Glomerular visceral epithelial cell (primary cell): Measurements from ENCODE around the gene GPC6.

Experiments used
- DNase-seq: peaks from one replicate; pipeline ENCODE4 v3.0.0-alpha.2; 2016; ENCODE audit errors: extremely low spot score

The GPC6 gene

DNA sequence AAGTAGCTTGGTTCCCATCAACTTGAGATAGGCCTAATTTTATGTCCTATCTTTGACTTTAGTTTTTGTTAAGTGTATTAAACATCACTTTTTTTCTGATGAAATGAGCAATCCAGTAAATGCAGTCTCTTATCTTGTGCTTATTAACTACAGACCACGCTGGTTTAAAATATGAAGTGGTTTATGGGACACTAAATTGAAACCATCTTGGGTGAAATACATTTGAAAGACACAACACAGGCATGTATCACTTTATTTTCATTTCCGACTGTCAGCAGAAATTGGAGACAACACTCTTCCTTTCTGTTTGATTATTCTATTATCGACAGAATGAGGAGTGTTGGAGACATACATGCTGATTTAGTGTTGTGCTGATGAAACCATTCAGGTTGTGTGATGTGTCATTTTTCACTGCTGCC is 447.7 kb downstream of the GPC6 start:
- DNase-seq = no peak

DNA sequence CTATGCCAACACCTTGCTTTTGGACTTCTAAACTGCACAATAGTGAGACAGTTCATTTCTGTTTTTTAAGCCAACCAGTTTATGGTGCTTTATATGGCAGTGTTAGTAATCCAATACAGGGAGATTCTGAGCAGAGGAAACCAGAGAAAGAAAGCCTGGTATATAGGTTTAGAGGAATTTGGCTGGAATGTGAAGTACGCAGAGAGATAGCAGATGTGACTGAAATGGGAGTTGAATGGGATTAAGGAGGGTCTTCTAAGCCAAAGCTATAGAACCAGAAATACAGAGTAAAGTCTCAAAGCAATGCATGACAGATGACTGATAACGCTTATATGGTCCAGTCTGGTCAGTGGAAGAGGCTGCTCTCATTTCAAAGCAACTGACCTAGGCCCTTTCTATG is 453.7 kb downstream of the GPC6 start:
- DNase-seq = no peak

DNA sequence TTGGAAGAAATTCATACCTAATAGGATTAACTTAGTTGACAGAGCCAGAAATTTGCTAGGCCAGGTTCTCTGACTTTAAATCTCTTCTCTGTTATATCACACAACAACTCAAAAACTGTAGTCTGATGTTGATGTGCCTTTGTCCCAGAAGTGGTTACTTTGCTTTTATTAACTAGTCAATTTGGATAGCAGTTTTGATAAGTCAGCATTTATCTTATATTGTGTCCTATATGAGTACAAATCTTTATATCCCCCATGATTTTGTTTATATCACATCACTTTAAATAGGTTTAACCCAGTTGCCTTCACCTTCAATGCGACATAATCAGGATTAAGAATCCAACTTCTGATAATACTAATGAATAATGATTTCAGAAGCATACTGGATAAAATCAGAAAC is 459.3 kb downstream of the GPC6 start:
- DNase-seq = no peak

DNA sequence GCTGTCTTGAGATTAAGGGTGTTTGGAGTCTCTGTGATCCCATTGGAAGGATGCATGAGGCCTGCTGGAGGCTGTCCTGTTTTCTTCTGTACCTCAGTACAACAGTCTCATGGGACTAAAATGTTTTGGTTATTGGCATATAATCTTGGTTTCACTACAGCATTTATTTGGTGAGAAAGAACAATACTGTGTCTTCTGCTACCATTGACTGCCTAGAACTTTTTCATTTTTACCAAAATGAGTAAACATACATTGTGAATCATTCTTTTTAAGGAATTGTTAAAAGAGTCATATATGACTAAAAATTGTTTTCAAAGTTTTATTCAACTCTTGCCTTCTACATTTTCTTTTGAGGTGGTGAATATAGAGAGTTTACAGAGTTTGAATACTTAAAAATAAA is 459.8 kb downstream of the GPC6 start:
- no peak for DNase-seq

DNA sequence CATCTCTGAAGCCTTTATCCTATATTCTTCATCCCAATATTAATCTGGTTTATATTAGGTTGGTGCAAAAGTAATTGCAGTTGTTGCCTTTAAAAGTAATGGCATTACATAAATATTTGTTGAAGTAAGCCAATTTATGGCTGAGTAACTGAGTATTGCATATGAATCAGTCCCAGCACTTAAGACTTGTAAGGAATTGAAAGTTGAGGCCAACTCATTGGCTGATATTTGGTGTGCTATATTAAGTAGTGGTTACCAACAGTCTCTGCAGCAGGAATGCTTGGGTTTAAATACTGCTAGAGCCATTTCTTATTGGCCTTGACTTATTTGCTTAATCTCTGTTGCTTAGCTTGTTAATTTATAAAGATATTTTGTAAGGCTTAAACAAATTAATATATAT is 460.7 kb downstream of the GPC6 start:
- DNase-seq = no peak

DNA sequence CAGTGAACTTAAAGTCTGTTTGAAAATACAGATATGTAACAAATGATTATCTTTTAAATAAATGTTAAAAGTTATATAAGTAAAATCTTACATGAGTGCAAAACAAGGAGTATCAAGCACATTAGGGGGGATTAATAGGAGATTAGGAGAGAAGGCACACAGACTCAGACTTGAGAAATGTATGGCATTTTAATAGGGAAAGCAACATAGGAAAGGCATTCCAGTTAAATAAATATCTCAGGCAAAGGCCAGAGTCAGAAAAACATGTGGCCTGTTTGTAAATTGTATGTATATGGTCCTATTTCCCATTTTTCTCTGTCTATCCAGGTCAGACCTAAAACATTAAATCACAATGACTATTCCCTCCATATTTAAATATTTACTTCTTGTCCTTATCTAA is 462.7 kb downstream of the GPC6 start:
- no peak for DNase-seq

DNA sequence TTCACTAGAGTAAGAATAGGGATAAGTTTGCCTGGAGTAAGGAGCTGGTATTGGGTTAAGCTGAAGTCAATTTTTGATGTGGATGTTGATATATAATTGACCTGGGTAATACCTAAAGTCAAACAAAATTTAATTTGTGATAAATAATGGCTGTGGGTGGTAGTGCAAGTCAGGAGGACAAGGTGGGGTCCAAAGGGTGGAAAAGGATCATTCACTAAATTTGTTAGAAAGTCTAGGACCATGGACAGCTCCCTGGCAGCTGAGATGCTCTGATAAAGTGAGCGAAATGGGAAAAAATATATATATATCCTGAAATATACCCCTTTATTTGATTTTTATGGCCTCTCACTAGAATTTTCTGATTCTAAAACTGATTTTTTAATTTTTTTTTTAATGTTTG is 463.5 kb downstream of the GPC6 start:
- DNase-seq = peak; percentile 16

DNA sequence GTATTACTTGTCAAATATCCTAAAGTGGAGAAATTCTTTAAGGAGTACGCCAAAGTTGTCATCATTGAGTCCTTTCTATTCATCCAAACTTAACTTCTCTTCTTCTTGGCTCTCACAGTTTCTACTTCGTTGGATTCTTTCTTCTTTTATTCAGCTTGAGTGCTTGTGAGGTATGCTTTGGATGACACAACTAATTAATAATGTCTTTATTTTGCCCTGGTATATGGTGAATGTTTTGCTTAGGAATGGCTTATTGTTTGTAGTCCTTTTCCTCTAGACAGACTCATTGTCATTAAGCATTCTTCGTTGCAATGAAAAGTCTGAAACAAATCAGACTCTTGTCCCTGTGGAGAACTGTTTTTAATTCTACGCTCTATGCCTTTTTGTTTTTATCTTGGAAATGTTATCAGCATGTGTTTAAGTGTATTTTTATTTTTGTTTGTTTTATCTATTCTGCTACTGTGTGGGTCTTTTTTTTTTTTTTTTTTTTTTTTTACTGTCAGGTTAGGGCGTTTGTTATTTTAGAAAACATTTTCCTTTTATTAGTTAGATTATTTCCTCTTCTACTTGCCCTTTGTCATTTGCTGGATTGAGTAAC is 471.5 kb downstream of the GPC6 start:
- DNase-seq = no peak

DNA sequence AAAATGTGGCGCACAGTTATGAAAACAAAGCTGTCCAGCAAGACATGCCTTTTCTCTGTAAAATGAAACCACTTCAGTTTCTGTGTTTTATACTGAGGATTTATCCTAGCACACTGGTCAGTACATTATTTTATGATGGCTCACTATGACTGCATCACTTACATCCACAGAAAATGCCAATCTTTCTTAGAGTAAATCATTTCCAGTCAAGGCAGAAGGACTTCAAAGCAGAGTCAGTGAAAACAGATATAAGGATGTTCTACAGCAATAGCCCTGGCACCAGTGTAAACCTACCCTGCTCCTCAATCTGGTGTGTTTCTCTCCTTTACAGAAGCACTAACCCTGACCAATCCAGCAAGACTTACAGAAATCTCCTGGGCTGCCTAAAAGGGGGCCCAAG is 473.5 kb downstream of the GPC6 start:
- peak; percentile 2 for DNase-seq

DNA sequence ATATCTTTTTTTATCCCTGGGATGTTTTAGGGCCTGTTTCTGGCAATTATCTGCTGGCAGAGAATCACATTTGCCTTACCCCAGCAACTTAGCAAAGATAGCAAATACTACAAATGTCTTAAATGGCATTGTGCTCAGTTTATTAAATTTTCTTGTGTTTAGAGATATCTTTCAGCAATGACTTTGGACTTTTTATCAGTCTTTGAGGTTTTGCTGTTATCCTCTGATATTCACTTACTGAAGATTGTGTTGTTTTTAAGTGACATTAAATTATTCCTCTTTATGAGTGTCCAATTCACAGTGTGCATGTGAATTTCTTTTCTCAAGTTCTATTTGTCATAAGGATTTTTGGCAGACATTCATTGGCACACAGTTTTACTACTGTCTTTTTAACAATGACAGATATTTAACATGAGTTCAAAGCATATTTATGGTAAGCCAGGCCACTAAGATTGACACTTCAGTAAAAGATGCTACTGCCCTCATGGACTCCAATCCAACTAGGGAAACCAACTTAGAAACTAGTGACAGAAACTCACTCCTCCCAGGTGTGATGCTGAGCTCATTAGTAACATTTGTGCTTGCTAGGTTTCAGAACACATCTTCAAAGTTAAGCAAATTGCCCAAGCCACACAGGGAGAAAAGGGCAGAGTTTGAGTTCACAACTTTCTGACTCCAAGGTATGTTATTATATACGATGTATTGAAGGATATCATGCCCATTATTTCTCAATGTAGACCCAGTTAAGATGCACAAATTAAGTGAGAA is 481.9 kb downstream of the GPC6 start:
- DNase-seq = no peak

DNA sequence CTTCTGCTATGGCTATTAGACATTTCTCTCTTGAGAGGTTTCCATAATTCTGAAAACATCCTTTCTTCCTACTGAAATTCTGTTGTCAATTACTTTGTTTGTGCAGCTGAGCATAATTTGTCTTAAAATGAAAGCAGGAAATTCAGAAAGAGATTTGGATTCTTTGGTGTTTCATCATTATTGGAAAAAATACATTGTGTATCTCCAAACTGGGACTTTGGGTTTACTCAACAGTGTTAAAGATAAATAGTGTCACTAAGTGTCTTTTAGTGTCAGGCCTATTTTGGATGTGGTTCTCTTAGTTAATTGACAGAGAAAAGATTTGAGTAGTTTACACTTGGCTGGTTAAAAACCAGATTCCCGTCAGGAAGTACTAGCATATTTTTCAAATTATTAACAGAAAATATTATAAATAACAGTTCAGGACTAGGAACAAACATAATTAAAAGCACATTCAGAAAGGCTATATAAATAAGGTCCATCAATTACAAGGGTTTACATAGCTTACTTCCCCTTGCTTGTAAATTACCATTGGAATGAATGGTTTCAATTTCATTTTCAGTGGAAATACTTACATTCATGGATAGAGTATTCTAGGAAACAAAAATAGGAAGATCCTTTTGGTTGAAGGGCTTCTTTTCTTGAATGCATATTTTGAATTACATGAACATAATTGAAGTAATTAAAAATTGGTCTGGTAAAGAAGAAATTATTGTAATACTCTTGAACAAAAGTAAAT is 483.1 kb downstream of the GPC6 start:
- DNase-seq = no peak

DNA sequence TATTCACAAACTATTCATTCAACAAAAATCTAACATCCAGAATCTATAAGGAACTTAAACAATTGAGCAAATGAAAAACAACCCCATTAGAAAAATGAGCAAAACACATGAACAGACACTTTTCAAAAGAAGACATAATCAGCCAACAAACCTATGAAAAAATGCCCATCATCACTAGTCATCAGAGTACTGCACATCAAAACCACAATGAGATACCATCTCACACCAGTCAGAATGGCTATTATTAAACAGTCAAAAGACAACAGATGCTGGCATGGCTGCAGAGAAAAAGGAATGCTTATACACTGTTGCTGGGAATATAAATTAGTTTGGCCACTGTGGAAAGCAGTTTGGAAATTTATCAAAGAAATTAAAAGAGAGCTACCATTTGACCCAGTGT is 487.6 kb downstream of the GPC6 start:
- DNase-seq = no peak

DNA sequence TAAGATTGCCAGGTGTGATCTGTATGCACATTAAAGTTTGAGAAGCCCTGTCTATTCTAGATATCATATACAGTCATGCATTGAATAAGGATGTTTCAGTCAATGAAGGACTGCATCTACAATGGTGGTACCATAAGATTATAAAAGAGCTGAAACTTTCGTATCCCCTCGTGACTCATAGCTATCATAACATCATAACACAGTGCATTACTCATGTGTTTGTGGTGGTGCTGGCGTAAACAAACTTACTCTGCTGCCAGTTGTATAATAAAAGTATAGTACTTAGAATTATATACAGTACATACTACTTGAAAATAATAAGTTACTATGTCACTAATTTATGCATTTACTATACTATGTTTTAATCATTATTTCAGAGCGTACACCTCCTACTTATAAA is 489.3 kb downstream of the GPC6 start:
- DNase-seq = no peak

DNA sequence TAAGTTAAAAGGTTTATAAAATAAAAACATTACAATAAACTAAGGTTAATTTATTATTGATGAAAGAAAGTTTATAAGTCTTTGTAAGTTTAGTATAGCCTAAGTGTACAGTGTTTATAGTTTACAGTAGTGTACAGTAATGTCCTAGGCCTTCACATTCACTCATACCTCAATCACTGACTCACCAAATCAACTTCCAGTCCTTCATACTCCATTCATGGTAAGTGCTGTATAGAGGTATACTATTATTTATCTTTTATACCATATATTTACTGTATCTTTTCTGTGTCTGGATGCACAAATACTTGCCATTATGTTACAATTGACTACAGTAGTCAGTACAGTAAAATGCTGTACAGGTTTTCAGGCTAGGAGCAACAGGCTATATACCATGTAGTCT is 490.0 kb downstream of the GPC6 start:
- DNase-seq = no peak

DNA sequence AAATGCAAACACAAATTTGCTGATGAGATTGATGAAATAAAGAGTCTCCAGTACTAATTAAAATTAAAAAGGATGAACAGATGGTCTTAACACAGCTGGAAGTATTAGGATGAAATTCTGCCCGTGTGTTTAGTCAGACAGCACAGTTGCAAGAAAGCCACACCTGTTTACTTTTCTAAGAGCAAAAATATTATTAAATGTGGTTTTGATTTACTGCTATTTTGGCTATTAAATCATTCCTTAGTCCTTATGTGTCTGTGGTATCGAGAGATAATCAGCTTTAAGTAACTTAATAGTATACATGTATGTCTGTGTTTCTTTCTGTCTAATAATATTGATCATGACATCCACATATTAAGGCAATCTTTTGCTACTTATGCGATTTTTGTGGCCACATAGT is 494.9 kb downstream of the GPC6 start:
- no peak for DNase-seq

DNA sequence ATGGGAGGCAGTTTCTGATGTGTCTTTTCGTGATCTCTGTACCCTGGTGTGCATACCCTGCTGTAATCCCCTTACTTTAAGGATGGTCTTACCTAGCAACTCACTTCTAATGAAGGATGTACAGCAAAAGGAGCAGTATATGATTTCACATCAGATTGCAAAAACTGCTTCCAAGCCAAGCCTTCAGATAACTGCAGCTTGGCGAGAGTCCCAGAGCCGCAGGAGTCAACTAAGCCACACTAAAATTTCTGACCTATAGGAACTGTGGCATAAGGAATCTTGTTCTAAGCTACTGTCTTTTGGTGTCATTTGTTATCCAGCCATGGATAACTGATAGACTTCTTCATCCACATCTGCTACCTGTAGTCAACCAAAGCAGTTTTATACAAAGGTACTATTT is 496.7 kb downstream of the GPC6 start:
- DNase-seq = no peak

DNA sequence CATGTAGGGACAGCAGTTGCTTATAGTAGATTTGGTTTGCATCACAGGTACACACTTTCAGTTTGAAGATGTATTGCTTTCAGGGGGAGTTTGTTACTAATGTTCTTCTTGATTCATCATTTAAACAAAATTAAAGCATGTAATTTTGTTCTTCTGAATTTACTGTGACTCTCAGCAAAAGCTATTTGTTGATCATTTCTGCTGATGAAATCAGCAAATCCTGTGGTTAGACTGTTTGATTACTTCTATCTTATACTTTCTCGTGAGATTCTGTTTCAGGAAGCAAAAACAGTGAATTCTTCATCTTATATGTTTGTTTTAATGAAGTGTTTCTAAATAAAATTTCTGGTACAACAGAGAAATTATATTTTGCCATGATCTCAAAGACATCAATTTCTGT is 497.6 kb downstream of the GPC6 start:
- no peak for DNase-seq

DNA sequence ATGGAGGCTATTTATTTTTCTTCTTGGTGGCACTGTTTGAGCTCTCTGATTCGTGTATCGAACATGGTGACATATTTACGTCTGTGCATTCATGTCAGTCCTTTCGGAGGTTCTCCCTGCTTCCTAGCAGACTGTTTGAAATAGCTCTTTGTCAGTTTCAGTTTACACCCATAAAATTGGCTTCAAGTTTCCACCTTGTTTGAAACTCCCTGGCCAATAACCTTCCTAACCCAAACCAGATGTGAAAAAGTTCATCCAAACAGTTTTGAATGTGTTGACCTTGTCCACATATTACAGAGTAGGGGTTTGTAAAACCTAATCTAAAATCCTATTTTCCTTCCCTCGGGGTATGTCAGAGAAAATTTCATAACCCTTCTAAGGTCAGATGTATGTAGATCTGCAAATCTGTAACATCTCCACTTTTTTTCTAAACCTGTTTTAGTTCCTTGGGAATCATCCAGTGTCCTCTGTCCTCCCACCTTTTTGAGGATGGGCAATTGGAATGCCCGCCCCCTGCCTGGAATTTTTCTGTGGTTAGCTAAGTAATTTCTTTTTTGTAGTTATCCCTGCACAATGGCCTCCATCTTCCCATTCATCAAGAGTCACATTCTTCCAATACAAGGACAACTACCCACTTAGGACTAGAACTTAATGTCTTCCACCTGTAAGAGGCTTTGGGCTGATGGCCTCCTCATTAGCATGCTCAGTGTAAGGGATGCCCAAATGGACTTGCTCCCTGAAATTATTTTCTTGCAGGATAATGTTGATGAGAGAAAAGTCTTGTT is 499.8 kb downstream of the GPC6 start:
- DNase-seq = peak; percentile 5

DNA sequence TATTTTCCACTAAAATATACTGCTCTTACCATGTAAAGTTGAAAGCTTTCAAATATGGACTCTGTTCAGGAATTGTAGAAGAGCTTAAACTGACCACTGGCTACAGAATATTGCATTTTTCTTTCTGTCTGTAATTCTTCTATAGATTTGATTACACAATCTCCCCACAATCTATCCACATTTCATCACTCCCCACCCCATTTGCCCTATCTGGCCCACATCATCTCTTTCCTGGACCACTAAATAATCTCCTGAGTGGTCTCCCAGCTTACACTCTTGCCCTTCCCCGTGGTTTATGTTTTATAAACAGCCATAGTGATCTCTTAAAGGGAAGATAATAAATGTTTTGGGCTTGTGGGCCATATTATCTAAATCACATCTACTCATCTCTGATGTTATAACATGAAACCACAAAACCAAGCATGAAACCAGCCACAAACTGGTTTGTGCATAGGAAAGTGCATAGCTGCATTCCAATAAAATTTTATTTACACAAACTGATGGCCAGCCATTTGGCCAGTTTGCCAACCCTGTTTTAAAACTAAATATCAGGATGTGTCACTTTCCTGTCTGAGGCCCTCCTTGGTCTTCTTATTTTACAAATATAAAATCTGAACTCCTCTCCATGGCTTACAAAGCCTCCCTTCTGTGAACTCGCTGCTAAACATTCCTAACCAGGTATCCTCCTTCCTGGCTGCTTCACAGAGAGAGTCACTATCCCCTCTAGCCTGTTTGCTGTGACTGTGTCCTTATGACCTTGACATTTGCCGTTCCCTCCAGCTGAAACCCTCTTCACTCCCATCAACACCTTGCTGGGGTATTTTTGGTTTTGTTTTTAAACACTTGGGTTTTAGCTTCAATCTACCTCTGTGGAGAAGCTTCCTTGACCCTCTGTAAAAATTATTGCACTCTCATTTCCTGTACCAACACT is 500.9 kb downstream of the GPC6 start:
- peak; percentile 17 for DNase-seq

DNA sequence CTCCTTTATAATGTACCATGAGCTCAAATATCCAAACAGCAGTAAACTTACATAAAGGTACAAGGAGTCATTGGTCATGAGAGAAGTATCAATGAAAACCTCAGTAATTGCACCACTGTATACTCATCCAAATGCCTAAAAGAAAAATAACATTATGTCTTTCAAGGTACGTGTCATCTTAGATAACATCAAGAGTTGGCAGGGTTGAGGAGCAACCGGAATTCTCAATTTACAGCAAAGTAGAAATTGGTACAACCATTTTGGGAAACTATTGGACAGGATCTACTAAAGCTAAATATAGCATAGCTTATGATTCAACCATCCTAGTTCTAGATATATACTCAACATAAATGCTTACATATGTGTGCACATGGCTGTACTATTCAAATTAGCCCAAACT is 502.8 kb downstream of the GPC6 start:
- DNase-seq = no peak

DNA sequence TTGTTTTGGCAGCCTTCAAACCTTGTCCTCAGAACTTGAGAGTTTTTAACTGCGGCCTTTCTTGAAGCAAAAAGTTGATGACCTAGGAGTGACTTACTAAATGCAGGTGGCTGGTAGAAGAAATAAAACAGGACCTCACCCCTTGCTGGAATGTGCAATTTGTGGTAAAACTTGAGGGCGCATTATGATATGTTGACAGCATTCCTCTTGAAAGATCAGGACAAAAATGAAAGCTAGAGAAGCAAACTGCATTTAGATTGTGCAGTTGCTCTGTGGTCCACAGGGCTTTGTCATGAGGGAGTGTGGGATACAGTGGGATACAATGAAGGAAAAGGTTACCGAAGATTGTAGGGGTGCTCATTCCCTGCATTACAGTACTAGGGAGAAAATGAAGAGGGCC is 504.2 kb downstream of the GPC6 start:
- DNase-seq = peak; percentile 24
